Neural crest cell (in vitro differentiated cells): Measurements from ENCODE around the gene NOTCH4. TPM values are rescaled to one million over a fixed set of nuclear protein-coding genes. Genes with fewer than 3 reads are reported as not detected.

Source experiments
- DNase-seq: peaks from one replicate; pipeline ENCODE4 v3.0.0; 2021; ENCODE audit warnings: low read depth, mixed read lengths, low spot score
- H3K27ac Mint-ChIP-seq: one replicate; pipeline ENCODE4 v1.8.0; 2021; ENCODE audit warnings: mild to moderate bottlenecking, mixed read lengths; ENCODE audit not compliant: unreplicated experiment
- H3K27me3 Mint-ChIP-seq: 2 replicates; pipeline ENCODE4 v1.8.0; 2021; ENCODE audit warnings: low read depth, mild to moderate bottlenecking, mixed read lengths
- H3K36me3 Mint-ChIP-seq: 2 replicates; pipeline ENCODE4 v1.8.0; 2021; ENCODE audit warnings: low read depth, mild to moderate bottlenecking, mixed read lengths
- H3K4me1 Mint-ChIP-seq: 2 replicates; pipeline ENCODE4 v1.8.0; 2021; ENCODE audit warnings: mixed read lengths
- H3K4me3 Mint-ChIP-seq: one replicate; pipeline ENCODE4 v1.8.0; 2021; ENCODE audit warnings: mild to moderate bottlenecking, mixed read lengths
- H3K9me3 Mint-ChIP-seq: 2 replicates; pipeline ENCODE4 v1.8.0; 2021; ENCODE audit warnings: mixed read lengths
- total RNA-seq: library from RNA; stranded (reverse); gene quantifications from 2 replicates; pipeline ENCODE4 v1.2.1, GENCODE V29; 2021
- TF ChIP-seq, protein P1 (sequence below): fragments of 200-600 bp; sonication (generic); conservative IDR thresholded peaks from 2 replicates; pipeline ENCODE4 v1.5.0; 2021; ENCODE audit warnings: antibody characterized with exemption, mild to moderate bottlenecking

Gene NOTCH4
- total RNA-seq, 1 donor from 2014 or later = 5.6 TPM

DNA sequence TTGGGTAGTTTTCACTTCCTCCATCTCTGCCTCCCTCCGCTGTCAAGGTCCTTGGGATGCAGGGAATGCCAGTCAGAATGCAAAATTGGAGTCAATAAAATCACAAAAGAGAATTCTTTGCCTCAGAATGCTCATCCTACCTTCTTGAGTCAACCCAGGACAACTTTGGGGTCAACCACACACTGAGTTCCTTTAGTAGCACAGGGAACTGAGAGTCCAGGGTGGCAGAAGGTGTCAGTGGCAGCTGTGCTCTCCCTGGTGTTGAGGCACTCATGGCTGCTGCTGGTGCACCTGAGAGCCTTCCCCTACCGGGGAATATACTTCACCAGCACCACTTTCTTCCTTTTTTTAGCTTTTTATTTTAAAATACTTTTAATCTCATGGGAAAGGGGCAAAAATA lies 829 bp upstream of the NOTCH4 start:
- no peak for DNase-seq
- Mint-ChIP-seq H3K27me3 (no peaks in the 10 kb centered on the region), H3K36me3 (no peaks in the 10 kb centered on the region), H3K9me3 (no peaks in the 10 kb centered on the region), H3K27ac (no peak overlapping the region), H3K4me1 (peaks cover 13% of the 10 kb centered on the region), H3K4me3 (no peak overlapping the region)
- TF ChIP-seq, protein P1, sequence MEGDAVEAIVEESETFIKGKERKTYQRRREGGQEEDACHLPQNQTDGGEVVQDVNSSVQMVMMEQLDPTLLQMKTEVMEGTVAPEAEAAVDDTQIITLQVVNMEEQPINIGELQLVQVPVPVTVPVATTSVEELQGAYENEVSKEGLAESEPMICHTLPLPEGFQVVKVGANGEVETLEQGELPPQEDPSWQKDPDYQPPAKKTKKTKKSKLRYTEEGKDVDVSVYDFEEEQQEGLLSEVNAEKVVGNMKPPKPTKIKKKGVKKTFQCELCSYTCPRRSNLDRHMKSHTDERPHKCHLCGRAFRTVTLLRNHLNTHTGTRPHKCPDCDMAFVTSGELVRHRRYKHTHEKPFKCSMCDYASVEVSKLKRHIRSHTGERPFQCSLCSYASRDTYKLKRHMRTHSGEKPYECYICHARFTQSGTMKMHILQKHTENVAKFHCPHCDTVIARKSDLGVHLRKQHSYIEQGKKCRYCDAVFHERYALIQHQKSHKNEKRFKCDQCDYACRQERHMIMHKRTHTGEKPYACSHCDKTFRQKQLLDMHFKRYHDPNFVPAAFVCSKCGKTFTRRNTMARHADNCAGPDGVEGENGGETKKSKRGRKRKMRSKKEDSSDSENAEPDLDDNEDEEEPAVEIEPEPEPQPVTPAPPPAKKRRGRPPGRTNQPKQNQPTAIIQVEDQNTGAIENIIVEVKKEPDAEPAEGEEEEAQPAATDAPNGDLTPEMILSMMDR = no peak

DNA sequence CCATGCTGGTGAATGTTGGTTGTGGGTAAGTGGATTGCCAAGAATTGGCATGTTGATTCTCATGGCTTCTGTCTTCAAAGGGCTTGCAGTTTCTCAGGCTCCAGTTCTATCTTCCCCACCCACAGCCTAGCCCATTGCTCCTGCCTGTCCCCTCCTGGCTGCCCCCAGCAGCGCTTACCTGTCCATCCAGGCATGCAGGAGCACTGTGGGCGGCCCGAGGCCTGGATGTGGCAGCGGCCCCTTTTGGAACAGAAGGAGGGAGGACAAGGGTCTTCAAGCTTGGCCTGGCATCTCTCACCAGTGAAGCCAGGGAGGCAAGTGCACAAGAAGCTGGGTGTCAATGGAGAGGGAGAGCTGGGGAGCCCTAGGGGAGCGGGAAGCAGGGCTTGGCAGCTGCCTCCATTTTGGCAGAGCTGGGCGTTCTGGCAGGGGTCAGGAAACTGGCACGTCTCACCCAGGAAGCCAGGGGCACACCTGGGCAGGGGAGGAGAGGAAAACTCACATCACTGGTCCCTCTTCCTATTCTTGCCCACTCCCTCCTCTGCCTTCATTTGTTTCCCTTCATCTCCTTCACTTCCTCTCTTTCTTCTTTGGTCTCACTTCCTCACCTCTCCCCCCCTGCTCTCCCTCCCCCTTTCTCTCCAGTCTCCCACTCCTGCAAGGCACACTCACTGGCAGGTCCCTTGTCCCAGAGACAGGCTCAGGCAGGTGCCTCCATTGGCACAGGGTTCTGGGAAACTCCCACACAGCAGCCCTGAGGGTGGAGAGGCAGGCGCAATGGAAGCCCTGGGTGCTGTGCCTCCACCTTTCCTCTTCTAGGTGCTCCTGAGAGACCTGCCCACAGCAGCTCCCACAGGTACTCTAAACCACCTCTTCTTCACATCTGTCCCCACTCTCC lies 1.3 kb downstream of the NOTCH4 start:
- no peak for DNase-seq
- Mint-ChIP-seq H3K4me3 (no peak overlapping the region), H3K9me3 (no peaks in the 10 kb centered on the region), H3K27ac (no peak overlapping the region), H3K36me3 (no peaks in the 10 kb centered on the region), H3K27me3 (no peaks in the 10 kb centered on the region), H3K4me1 (peaks cover 13% of the 10 kb centered on the region)
- TF ChIP-seq, protein P1 = no peak

GRCh38 chr6:32220021-32220420 lies 3.8 kb downstream of the NOTCH4 start:
- Mint-ChIP-seq H3K4me1 (peaks cover 9% of the 10 kb centered on the region), H3K36me3 (no peaks in the 10 kb centered on the region), H3K27ac (no peak overlapping the region), H3K9me3 (no peaks in the 10 kb centered on the region), H3K4me3 (no peak overlapping the region), H3K27me3 (no peaks in the 10 kb centered on the region)
- no peak for DNase-seq
- TF ChIP-seq, protein P1 = no peak

GRCh38 chr6:32218167-32218566 lies 5.7 kb downstream of the NOTCH4 start:
- H3K9me3 Mint-ChIP-seq = no peaks in the 10 kb centered on the region
- DNase-seq = no peak
- no peaks in the 10 kb centered on the region for H3K27me3 Mint-ChIP-seq
- TF ChIP-seq, protein P1 = no peak
- peaks cover 1% of the 10 kb centered on the region for H3K4me1 Mint-ChIP-seq
- H3K36me3 Mint-ChIP-seq = no peaks in the 10 kb centered on the region
- no peak overlapping the region for H3K4me3 Mint-ChIP-seq
- H3K27ac Mint-ChIP-seq = no peak overlapping the region

GRCh38 chr6:32216998-32217397 lies 6.9 kb downstream of the NOTCH4 start:
- DNase-seq = no peak
- no peaks in the 10 kb centered on the region for H3K4me1 Mint-ChIP-seq
- no peaks in the 10 kb centered on the region for H3K27me3 Mint-ChIP-seq
- no peaks in the 10 kb centered on the region for H3K9me3 Mint-ChIP-seq
- peak overlapping the region; percentile 30 for H3K27ac Mint-ChIP-seq
- TF ChIP-seq, protein P1 = no peak
- H3K4me3 Mint-ChIP-seq = no peak overlapping the region
- H3K36me3 Mint-ChIP-seq = no peaks in the 10 kb centered on the region
